ENCODE results near the gene ARHGAP22. TPM values are rescaled to one million over a fixed set of nuclear protein-coding genes. Genes with fewer than 3 reads are reported as not detected.

ARHGAP22 gene
- polyA plus RNA-seq, 1 donor from 2014 or later: 0.15 TPM

GRCh38 chr10:48497780-48498770, 106.8 kb downstream of the ARHGAP22 start:
- Histone ChIP-seq H3K4me2 (ENCODE audit: low read length) (no peak overlapping the region), H3K9me2 (ENCODE audit: insufficient read depth, low read length) (no peaks in the 10 kb centered on the region), H3K9ac (ENCODE audit: low read length) (no peak overlapping the region), H3K9me3 (ENCODE audit: low read length) (no peaks in the 10 kb centered on the region), H3K4me3 (ENCODE audit: low read length) (no peak overlapping the region), H3K27me3 (ENCODE audit: insufficient read depth, low read depth, low read length) (no peaks in the 10 kb centered on the region), H2AFZ (ENCODE audit: low read depth, low read length) (no peak overlapping the region), H3K27ac (ENCODE audit: low read length) (no peak overlapping the region), H3K79me2 (replicated peaks; ENCODE audit: insufficient read depth, low read length) (no peaks in the 10 kb centered on the region), H4K20me1 (ENCODE audit: insufficient read depth) (no peaks in the 10 kb centered on the region), H3K36me3 (ENCODE audit: insufficient read depth, low read length) (no peaks in the 10 kb centered on the region), H3F3A (ENCODE audit: insufficient read depth, low read length, poor library complexity, severe bottlenecking) (no peaks in the 10 kb centered on the region)
- TF ChIP-seq RAD21 (conservative IDR thresholded peaks at IDR 0.05): no peak
- TF ChIP-seq TAF1 (IDR thresholded peaks at IDR 0.05; ENCODE audit: low read depth): no peak
- TF ChIP-seq, protein P1, sequence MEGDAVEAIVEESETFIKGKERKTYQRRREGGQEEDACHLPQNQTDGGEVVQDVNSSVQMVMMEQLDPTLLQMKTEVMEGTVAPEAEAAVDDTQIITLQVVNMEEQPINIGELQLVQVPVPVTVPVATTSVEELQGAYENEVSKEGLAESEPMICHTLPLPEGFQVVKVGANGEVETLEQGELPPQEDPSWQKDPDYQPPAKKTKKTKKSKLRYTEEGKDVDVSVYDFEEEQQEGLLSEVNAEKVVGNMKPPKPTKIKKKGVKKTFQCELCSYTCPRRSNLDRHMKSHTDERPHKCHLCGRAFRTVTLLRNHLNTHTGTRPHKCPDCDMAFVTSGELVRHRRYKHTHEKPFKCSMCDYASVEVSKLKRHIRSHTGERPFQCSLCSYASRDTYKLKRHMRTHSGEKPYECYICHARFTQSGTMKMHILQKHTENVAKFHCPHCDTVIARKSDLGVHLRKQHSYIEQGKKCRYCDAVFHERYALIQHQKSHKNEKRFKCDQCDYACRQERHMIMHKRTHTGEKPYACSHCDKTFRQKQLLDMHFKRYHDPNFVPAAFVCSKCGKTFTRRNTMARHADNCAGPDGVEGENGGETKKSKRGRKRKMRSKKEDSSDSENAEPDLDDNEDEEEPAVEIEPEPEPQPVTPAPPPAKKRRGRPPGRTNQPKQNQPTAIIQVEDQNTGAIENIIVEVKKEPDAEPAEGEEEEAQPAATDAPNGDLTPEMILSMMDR (IDR thresholded peaks at IDR 0.05; ENCODE audit: poor library complexity, severe bottlenecking): no peak
- TF ChIP-seq EP300 (conservative IDR thresholded peaks at IDR 0.05; ENCODE audit: poor library complexity, severe bottlenecking): no peak
- no peak for TF ChIP-seq EZH2 (IDR thresholded peaks at IDR 0.05; ENCODE audit: borderline replicate concordance, insufficient read depth, low read length, poor library complexity, severe bottlenecking)
- no peak for TF ChIP-seq REST (IDR thresholded peaks at IDR 0.05; ENCODE audit: borderline replicate concordance)
- TF ChIP-seq POLR2AphosphoS5 (IDR thresholded peaks at IDR 0.05): no peak
- TF ChIP-seq MXI1 (conservative IDR thresholded peaks at IDR 0.05; ENCODE audit: poor library complexity, severe bottlenecking): no peak

DNA sequence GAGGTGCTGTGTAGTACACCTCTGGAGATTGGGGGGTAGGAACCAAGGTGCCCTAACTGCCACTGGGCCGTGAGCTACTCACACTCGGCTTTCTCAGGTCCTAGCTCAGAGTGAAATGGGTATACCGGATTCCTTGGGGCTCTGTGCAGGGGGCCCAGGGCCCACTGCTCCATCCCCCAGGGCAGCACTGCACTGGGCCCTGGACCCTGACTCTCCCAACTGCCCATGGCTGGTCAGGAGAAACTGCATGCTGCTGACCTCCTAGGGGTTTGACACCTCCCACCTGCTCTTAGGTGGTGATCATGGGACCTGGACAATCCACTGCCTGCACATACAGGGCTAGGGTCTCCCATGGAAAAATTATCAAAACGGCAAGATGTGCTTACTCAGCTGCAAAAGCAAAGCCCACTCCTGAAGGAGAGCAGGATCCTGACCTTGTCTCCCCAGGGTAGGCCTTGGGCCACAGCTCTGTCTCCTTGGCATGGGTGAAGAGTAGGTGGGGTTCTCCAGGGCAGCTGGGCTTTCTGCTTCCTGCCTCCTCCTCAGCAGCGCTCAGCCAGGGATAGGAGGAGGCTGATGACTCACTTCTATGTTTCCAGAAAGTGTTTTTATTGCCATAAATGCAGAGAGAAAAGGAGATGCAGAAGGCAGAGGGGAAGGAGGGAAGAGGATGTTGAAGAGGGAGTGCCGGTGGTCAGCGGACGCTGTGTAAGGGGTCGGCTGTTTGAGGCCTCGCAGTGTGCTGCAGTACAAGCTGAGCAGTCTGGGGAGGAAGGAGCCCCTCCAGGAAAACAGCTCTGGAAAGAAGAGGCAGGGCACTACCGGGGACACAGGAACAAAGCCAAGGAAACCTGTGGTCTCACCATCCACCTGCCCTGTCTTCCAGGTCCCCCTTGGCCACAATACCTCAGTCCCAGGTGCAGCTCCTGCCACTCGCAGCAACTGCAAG, 107.8 kb downstream of the ARHGAP22 start:
- no peak overlapping the region for H3K9ac ChIP-seq (ENCODE audit: low read length)
- no peak overlapping the region for H3K27ac ChIP-seq (ENCODE audit: low read length)
- no peak overlapping the region for H2AFZ ChIP-seq (ENCODE audit: low read depth, low read length)
- no peaks in the 10 kb centered on the region for H3K36me3 ChIP-seq (ENCODE audit: insufficient read depth, low read length)
- H3K9me2 ChIP-seq (ENCODE audit: insufficient read depth, low read length): no peaks in the 10 kb centered on the region
- H3K79me2 ChIP-seq (replicated peaks; ENCODE audit: insufficient read depth, low read length): no peaks in the 10 kb centered on the region
- no peaks in the 10 kb centered on the region for H3F3A ChIP-seq (ENCODE audit: insufficient read depth, low read length, poor library complexity, severe bottlenecking)
- H3K9me3 ChIP-seq (ENCODE audit: low read length): no peaks in the 10 kb centered on the region
- no peaks in the 10 kb centered on the region for H4K20me1 ChIP-seq (ENCODE audit: insufficient read depth)
- no peaks in the 10 kb centered on the region for H3K27me3 ChIP-seq (ENCODE audit: insufficient read depth, low read depth, low read length)
- no peak overlapping the region for H3K4me3 ChIP-seq (ENCODE audit: low read length)
- no peak overlapping the region for H3K4me2 ChIP-seq (ENCODE audit: low read length)
- no peak for TF ChIP-seq SMC3 (conservative IDR thresholded peaks at IDR 0.05; ENCODE audit: poor library complexity)
- TF ChIP-seq POLR2AphosphoS5 (IDR thresholded peaks at IDR 0.05): no peak
- TF ChIP-seq, protein P1 (IDR thresholded peaks at IDR 0.05; ENCODE audit: poor library complexity, severe bottlenecking): no peak
- no peak for TF ChIP-seq EZH2 (IDR thresholded peaks at IDR 0.05; ENCODE audit: borderline replicate concordance, insufficient read depth, low read length, poor library complexity, severe bottlenecking)
- TF ChIP-seq TAF1 (IDR thresholded peaks at IDR 0.05; ENCODE audit: low read depth): no peak
- no peak for TF ChIP-seq RAD21 (conservative IDR thresholded peaks at IDR 0.05)
- no peak for TF ChIP-seq MXI1 (conservative IDR thresholded peaks at IDR 0.05; ENCODE audit: poor library complexity, severe bottlenecking)
- no peak for TF ChIP-seq EP300 (conservative IDR thresholded peaks at IDR 0.05; ENCODE audit: poor library complexity, severe bottlenecking)
- TF ChIP-seq REST (IDR thresholded peaks at IDR 0.05; ENCODE audit: borderline replicate concordance): no peak

Data from neural cell (in vitro differentiated cells).